A673 (cell line): ENCODE results near the gene CAGE1. TPM values are rescaled to one million over a fixed set of nuclear protein-coding genes. Genes with fewer than 3 reads are reported as not detected.
"Not testable (repeated sequence)": the region's sequence is repeated elsewhere in the genome, so short reads cannot be mapped to it uniquely, and the experiment has no call there.

Experiments
- BruUV-seq: library from RNA; stranded (reverse); fragments of 400-500 nt; replicated peaks from 2 replicates; lab custom pipeline; 2021; lab: Mats Ljungman, UMichigan
- CTCF ChIA-PET: fragments of 300-600 bp; sonication (Branson Sonifier 250); formaldehyde crosslinking; loops from one replicate; lab custom pipeline; 2022; ENCODE audit warnings: antibody characterized with exemption; lab: Charles Lee
- POLR2A ChIA-PET: fragments of 300-600 bp; sonication (Branson Sonifier 250); formaldehyde crosslinking; loops from one replicate; lab custom pipeline; 2022; ENCODE audit warnings: antibody characterized with exemption; ENCODE audit not compliant: low non-redundant PET; lab: Charles Lee
- DNase-seq: peaks from one replicate; pipeline ENCODE4 v3.0.0-alpha.2; 2015; ENCODE audit warnings: low spot score
- H3K27ac ChIP-seq: fragments of 200-600 bp; sonication (generic); 2 replicates; pipeline ENCODE4 v1.5.1; 2016; ENCODE audit warnings: mixed run types, low read depth, mild to moderate bottlenecking, mixed read lengths, antibody characterized with exemption, low read length; ENCODE audit not compliant: poor library complexity, severe bottlenecking
- H3K27me3 ChIP-seq: fragments of 200-600 bp; sonication (generic); replicated peaks from 2 replicates; pipeline ENCODE4 v1.6.1; 2017; ENCODE audit warnings: mixed run types, low read depth, mild to moderate bottlenecking, mixed read lengths, antibody characterized with exemption, low read length; ENCODE audit not compliant: insufficient read depth, poor library complexity
- H3K36me3 ChIP-seq: fragments of 200-600 bp; sonication (generic); 2 replicates; pipeline ENCODE4 v1.6.1; 2016; ENCODE audit warnings: mixed run types, mild to moderate bottlenecking, mixed read lengths, antibody characterized with exemption, low read length; ENCODE audit not compliant: insufficient read depth, poor library complexity, severe bottlenecking
- H3K4me1 ChIP-seq: fragments of 200-600 bp; sonication (generic); 2 replicates; pipeline ENCODE4 v1.6.1; 2017; ENCODE audit warnings: mixed run types, mild to moderate bottlenecking, mixed read lengths, antibody characterized with exemption, low read length; ENCODE audit not compliant: insufficient read depth, poor library complexity, severe bottlenecking
- H3K4me3 ChIP-seq: fragments of 200-600 bp; sonication (generic); 2 replicates; pipeline ENCODE4 v1.5.1; 2016; ENCODE audit warnings: low read depth, mixed run types, mild to moderate bottlenecking, mixed read lengths, low read length; ENCODE audit not compliant: poor library complexity, severe bottlenecking
- H3K9me3 ChIP-seq: fragments of 200-600 bp; sonication (generic); 2 replicates; pipeline ENCODE4 v1.6.1; 2016; ENCODE audit warnings: mixed run types, low read depth, mild to moderate bottlenecking, mixed read lengths, antibody characterized with exemption, low read length; ENCODE audit not compliant: poor library complexity, severe bottlenecking
- EZH2 ChIP-seq: fragments of 200-600 bp; sonication (generic); IDR thresholded peaks from 2 replicates; pipeline ENCODE4 v1.6.1; 2017; ENCODE audit warnings: borderline replicate concordance, low read depth, mild to moderate bottlenecking, mixed read lengths, antibody characterized with exemption, low read length; ENCODE audit not compliant: poor library complexity, severe bottlenecking
- intact Hi-C: fragments of 100-400 bp; cut with micrococcal nuclease; formaldehyde crosslinking; loops from one replicate; pipeline ENCODE4 v1.10.0; 2022; ENCODE audit not compliant: unreplicated experiment
- total RNA-seq: library from RNA; stranded (reverse); gene quantifications from 2 replicates; pipeline ENCODE4 v1.2.3, GENCODE V29; 2021
- TF ChIP-seq, protein P1 (sequence below): fragments of 300-800, 200-600 bp; sonication (generic); conservative IDR thresholded peaks from 2 replicates; pipeline ENCODE4 v1.5.1; 2017; ENCODE audit warnings: low read depth, mild to moderate bottlenecking, antibody characterized with exemption, low read length, moderate library complexity, mixed read lengths

CAGE1 gene
- total RNA-seq, 1 experiment from 2014 or later: 0.19 TPM

DNA sequence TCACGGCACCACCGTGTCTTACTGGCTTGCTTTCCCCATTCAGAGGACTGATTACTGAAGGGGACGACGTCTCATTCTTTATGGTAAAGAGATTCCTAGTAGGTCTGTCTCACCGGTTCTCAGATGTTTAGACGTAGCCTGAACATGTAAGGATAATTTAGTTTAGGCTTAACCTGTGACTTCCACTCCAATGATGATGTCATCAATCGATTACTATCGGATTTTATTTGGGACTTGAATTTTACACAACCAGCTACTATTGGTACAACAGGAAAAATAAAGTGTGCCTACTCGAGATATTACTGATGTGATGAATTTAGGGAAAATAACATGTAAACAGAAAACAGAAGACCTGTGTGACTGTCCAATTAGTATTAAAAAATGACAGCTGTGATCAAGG, 72.0 kb downstream of the CAGE1 start:
- TF ChIP-seq EZH2: no peak
- TF ChIP-seq, protein P1, sequence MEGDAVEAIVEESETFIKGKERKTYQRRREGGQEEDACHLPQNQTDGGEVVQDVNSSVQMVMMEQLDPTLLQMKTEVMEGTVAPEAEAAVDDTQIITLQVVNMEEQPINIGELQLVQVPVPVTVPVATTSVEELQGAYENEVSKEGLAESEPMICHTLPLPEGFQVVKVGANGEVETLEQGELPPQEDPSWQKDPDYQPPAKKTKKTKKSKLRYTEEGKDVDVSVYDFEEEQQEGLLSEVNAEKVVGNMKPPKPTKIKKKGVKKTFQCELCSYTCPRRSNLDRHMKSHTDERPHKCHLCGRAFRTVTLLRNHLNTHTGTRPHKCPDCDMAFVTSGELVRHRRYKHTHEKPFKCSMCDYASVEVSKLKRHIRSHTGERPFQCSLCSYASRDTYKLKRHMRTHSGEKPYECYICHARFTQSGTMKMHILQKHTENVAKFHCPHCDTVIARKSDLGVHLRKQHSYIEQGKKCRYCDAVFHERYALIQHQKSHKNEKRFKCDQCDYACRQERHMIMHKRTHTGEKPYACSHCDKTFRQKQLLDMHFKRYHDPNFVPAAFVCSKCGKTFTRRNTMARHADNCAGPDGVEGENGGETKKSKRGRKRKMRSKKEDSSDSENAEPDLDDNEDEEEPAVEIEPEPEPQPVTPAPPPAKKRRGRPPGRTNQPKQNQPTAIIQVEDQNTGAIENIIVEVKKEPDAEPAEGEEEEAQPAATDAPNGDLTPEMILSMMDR: no peak
- POLR2A ChIA-PET: no interaction called here
- BruUV-seq: no TSS peak
- intact Hi-C loops: no loop called here
- no peaks in the 10 kb centered on the region for H3K4me1 ChIP-seq
- no peaks in the 10 kb centered on the region for H3K36me3 ChIP-seq
- CTCF ChIA-PET: no interaction called here
- H3K4me3 ChIP-seq: no peak overlapping the region
- no peak for DNase-seq
- no peaks in the 10 kb centered on the region for H3K9me3 ChIP-seq
- no peaks in the 10 kb centered on the region for H3K27me3 ChIP-seq
- H3K27ac ChIP-seq: no peak overlapping the region

DNA sequence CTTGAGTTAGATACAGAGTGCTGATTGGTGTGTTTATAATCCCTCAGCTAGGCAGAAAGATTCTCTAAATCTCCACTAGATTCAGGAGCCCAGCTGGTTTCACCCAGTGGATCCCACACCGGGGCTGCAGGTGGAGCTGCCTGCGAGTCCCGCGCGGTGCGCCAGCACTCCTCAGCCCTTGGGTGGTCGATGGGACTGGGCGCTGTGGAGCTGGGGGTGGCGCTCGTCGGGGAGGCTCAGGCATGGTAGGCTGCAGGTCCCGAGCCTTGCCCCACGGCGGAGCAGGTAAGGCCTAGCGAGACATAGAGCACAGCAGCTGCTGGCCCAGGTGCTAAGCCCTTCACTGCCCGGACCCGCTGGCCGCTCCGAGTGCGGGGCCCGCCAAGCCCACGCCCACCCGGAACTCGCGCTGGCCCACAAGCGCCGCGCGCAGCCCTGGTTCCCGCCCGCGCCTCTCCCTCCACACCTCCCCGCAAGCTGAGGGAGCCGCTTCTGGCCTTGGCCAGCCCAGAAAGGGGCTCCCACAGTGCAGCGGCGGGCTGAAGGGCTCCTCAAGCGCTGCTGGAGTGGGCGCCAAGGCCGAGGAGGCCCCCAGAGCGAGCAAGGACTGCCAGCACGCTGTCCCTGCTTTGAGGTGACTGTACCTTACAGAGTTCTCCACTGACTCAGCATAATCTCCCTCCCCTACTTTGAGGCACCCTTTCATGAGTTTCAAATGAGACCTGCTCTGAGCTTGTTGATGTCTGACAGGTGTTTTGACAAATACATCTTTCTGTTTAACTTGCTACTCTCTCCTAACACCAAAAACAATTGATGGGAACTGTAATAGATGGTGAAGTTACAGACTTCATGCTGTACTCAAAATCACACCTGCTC, 72.6 kb downstream of the CAGE1 start:
- Histone ChIP-seq H3K9me3 (no peaks in the 10 kb centered on the region), H3K27me3 (no peaks in the 10 kb centered on the region), H3K36me3 (no peaks in the 10 kb centered on the region), H3K4me1 (no peaks in the 10 kb centered on the region), H3K4me3 (no peak overlapping the region), H3K27ac (no peak overlapping the region)
- BruUV-seq: no TSS peak
- TF ChIP-seq, protein P1: no peak
- TF ChIP-seq EZH2: no peak
- POLR2A ChIA-PET: interaction anchor here (0.6 kb wide), 1 partner anchor 75 kb away, joined by 3 read pairs; no protein-coding TSS in a partner anchor
- CTCF ChIA-PET: no interaction called here
- intact Hi-C loops: no loop called here
- no peak for DNase-seq

DNA sequence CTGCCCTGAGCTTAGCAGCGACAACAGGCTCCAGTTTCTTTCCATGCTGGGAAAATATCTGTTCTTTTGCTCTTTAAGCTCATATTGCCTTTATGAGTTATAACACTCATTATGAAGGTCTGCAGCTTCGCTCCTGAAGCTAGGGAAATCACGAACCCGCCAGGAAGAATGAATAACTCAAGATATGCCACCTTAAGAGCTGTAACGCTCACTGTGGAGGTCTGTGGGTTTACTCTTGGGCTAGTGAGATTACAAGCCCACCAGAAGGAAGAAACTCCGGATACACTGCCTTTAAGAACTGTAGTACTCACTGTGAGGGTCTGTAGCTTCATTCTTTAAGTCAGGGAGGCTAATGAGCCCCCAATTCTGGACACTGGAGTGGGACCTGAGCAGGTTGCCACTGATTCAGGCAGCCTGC, 73.6 kb downstream of the CAGE1 start:
- Histone ChIP-seq H3K27ac (no peak overlapping the region), H3K36me3 (no peaks in the 10 kb centered on the region), H3K4me1 (no peaks in the 10 kb centered on the region), H3K4me3 (no peak overlapping the region), H3K9me3 (no peaks in the 10 kb centered on the region), H3K27me3 (no peaks in the 10 kb centered on the region)
- ChIA-PET POLR2A (no interaction called here), CTCF (no interaction called here)
- intact Hi-C loops: no loop called here
- no TSS peak for BruUV-seq
- no peak for DNase-seq
- TF ChIP-seq EZH2: no peak
- TF ChIP-seq, protein P1: no peak

DNA sequence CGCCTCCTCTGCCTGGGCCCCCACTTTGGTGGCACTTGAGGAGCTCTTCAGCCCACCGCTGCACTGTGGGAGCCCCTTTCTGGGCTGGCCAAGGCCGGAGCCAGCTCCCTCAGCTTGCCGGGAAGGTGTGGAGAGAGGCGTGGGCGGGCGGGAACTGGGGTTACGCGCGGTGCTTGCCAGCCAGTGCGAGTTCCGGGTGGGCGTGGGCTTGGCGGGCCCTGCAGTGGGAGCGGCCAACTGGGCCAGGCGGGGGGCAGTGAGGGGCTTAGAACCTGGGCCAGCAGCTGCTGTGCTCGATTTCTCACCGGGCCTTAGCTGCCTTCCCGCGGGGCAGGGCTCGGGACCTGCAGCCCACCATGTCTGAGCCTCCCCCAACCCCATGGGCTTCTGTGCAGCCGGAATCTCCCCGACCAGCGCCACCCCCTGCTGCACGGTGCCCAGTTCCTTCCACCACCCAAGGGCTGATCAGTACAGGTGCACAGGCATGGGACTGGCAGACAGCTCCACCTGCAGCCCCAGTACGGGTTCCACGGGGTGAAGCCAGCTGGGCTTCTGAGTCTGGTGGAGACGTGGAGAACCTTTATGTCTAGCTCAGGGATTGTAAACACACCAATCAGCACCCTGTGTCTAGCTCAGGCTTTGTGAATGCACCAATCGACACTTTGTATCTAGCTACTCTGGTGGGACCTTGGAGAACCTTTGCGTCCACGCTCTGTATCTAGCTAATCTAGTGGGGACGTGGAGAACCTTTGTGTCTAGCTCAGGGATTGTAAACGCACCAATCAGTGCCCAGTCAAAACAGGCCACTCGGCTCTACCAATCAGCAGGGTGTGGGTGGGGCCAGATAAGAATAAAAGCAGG, 74.2 kb downstream of the CAGE1 start:
- H3K36me3 ChIP-seq, H3K27ac ChIP-seq, intact Hi-C loops, H3K27me3 ChIP-seq, H3K4me1 ChIP-seq, POLR2A ChIA-PET, H3K9me3 ChIP-seq, BruUV-seq, DNase-seq, H3K4me3 ChIP-seq: not testable (repeated sequence)
- CTCF ChIA-PET: interaction anchor here (0.6 kb wide), 1 partner anchor 8 kb away, joined by 3 read pairs; no protein-coding TSS in a partner anchor
